ENCODE results near the gene DCAKD. TPM values are rescaled to one million over a fixed set of nuclear protein-coding genes. Genes with fewer than 3 reads are reported as not detected.

The DCAKD gene
- total and polyA plus RNA-seq, 2 of the 8 experiments (the other 6 are each of a cell fraction or from before 2014, with no cell fraction given) = 35.6 to 52.9 TPM

- Histone ChIP-seq H2BK15ac (ENCODE audit: low read length) (no peak overlapping the region), H4K20me1 (replicated peaks in 1 of 2; ENCODE audit: control insufficient read depth in 1 of 2, insufficient read depth in 2 of 2, low read length in 2 of 2) (no peaks in the 10 kb centered on the region), H3K27me3 (replicated peaks in 1 of 4; ENCODE audit: control insufficient read depth in 3 of 4, extremely low read depth in 1 of 4, insufficient read depth in 3 of 4, low read length in 3 of 4) (peaks cover 0 to 8% (median 1%) of the 10 kb centered on the region in 4 experiments; a peak in 3 of 7 replicates), H3K56ac (replicated peaks; ENCODE audit: insufficient read length, low read depth, low read length) (no peak overlapping the region), H3K4me3 (ENCODE audit: extremely low read depth in 1 of 4, insufficient read depth in 2 of 4, low read depth in 3 of 4, low read length in 4 of 4) (no peak overlapping the region), H2AK5ac (ENCODE audit: low read depth, low read length) (no peak overlapping the region), H3K4ac (replicated peaks; ENCODE audit: insufficient read length, low read depth, low read length) (no peak overlapping the region), H3K79me1 (ENCODE audit: low read depth, low read length) (no peaks in the 10 kb centered on the region), H2BK12ac (ENCODE audit: low read depth, low read length) (0 out of 2 replicates have a peak overlapping the region, but pooled peaks have one; percentile 9), H3K23me2 (ENCODE audit: low read depth, low read length) (no peaks in the 10 kb centered on the region), H2AFZ (ENCODE audit: low read length) (no peak overlapping the region), H4K8ac (ENCODE audit: extremely low read depth, insufficient read depth, low read length) (no peak overlapping the region), H2BK20ac (ENCODE audit: low read length) (no peak overlapping the region), H3K9ac (replicated peaks in 1 of 4; ENCODE audit: extremely low read depth in 1 of 4, low read depth in 3 of 4, low read length in 3 of 4) (no peak overlapping the region), H3K18ac (ENCODE audit: extremely low read depth, low read length) (no peak overlapping the region), H3K14ac (ENCODE audit: insufficient read length) (no peak overlapping the region), H4K5ac (ENCODE audit: insufficient read length, low read depth, low read length) (no peak overlapping the region), H3K9me3 (ENCODE audit: insufficient read depth in 2 of 2, low read depth in 1 of 2, low read length in 1 of 2) (peaks cover 0 to 7% of the 10 kb centered on the region in 2 experiments; a peak in 2 of 4 replicates), H3K4me2 (ENCODE audit: insufficient read depth in 1 of 2, low read depth in 2 of 2, low read length in 2 of 2) (no peak overlapping the region), H2BK120ac (replicated peaks; ENCODE audit: low read depth, low read length) (no peak overlapping the region), H3K27ac (ENCODE audit: low read depth, low read length) (no peak overlapping the region), H4K91ac (replicated peaks; ENCODE audit: insufficient read length, low read length) (no peak overlapping the region), H3K79me2 (ENCODE audit: control insufficient read depth in 1 of 2, insufficient read depth in 2 of 2, low read length in 2 of 2) (no peaks in the 10 kb centered on the region; a peak in 1 of 4 replicates), H3K36me3 (ENCODE audit: control insufficient read depth in 2 of 4, insufficient read depth in 4 of 4, low read length in 3 of 4) (no peaks in the 10 kb centered on the region), H2BK5ac (ENCODE audit: low read depth, low read length) (no peak overlapping the region), H3K23ac (ENCODE audit: insufficient read length) (no peak overlapping the region), H3K4me1 (replicated peaks in 1 of 4; ENCODE audit: control insufficient read depth in 3 of 4, insufficient read depth in 4 of 4, low read length in 3 of 4) (no peaks in the 10 kb centered on the region)
- WGBS, 2 experiments (ENCODE audit: extremely low coverage in 1 of 2, insufficient coverage in 1 of 2, insufficient read length in 1 of 2, insufficient replicate concordance in 2 of 2, low coverage in 1 of 2, low lambda C conversion rate in 2 of 2, missing lambda C conversion rate in 1 of 2) = 80% methylated on average over 7 of the region's 11 CpGs; no CpG with 5 or more reads in 1 of the 2 experiments
- ChIA-PET CTCF (ENCODE audit: partially characterized antibody) (interaction anchor here (1.1 to 16.0 kb wide), 6 partner anchors 10 to 104 kb away, joined by 4 to 102 read pairs (median 7); partner anchors contain the start of gene C1QL1), POLR2A (ENCODE audit: partially characterized antibody) (no interaction called here)
- no peak for TF ChIP-seq SRF (IDR thresholded peaks at IDR 0.05; ENCODE audit: low read depth, low read length)
- TF ChIP-seq SP2 (IDR thresholded peaks at IDR 0.05; ENCODE audit: low read length) = no peak
- no peak for TF ChIP-seq TEAD4 (IDR thresholded peaks at IDR 0.05; ENCODE audit: low read depth, low read length)
- no peak for TF ChIP-seq JUN (IDR thresholded peaks at IDR 0.05; ENCODE audit: low read depth, low read length)
- no peak for TF ChIP-seq SAP30 (IDR thresholded peaks at IDR 0.05; ENCODE audit: insufficient read depth, insufficient replicate concordance, low read length)
- no peak for TF ChIP-seq RAD21 (IDR thresholded peaks at IDR 0.05 in 1 of 2, conservative IDR thresholded peaks at IDR 0.05 in 1 of 2; ENCODE audit: low read depth in 2 of 2, low read length in 2 of 2)
- no peak for DNase-seq (ENCODE audit: low read depth in 1 of 2, low spot score in 2 of 2)
- no peak for FAIRE-seq
Measured at GRCh38 chr17:44995436-44996001, 55.9 kb downstream of the DCAKD start.
